T-helper 1 cell (primary cell): Measurements from ENCODE around the gene OR4N2.
"Not testable (repeated sequence)": the region's sequence is repeated elsewhere in the genome, so short reads cannot be mapped to it uniquely, and the experiment has no call there.

Experiments used
- DNase-seq, 5 donors: peaks; one replicate each; pipeline ENCODE4 v3.0.0-alpha.2; 2012 to 2020

The OR4N2 gene

GRCh38 chr14:19838433-19838832 lies 34.9 kb downstream of the OR4N2 start:
- no peak for DNase-seq

- DNase-seq, result no peak
These were observed 47.8 kb downstream of the OR4N2 start for GRCh38 chr14:19851365-19851764.

- DNase-seq, result not testable (repeated sequence)
These were observed 62.6 kb downstream of the OR4N2 start for GRCh38 chr14:19866061-19866669.

GRCh38 chr14:19873178-19873577 lies 69.6 kb downstream of the OR4N2 start:
- DNase-seq, result no peak

- DNase-seq, result no peak
These were observed 71.3 kb downstream of the OR4N2 start, which contains the start of gene OR4K2 for GRCh38 chr14:19874842-19875241. Gene OR4K2, plus strand, starts transcription at chr14:19875142. Its CDS starts 1,126 bp downstream, at chr14:19876268.

- peak in 1 of 5 donors; percentile 14 for DNase-seq
These were observed 74.6 kb downstream of the OR4N2 start for GRCh38 chr14:19878029-19878642.
